SU-DHL-6 (cell line): Measurements from ENCODE around the gene LELP1.

Source experiments
- H2AFZ ChIP-seq: fragments of 200-600 bp; sonication (generic); 2 replicates; pipeline ENCODE4 v1.6.1; 2014; ENCODE audit warnings: low read depth, mild to moderate bottlenecking, moderate library complexity, mixed read lengths, antibody characterized with exemption, low read length; ENCODE audit not compliant: severe bottlenecking
- H3F3A ChIP-seq: fragments of 200-600 bp; shearing (Covaris generic); 2 replicates; pipeline ENCODE4 v1.6.0; 2016; ENCODE audit warnings: antibody characterized with exemption, mild to moderate bottlenecking; ENCODE audit not compliant: insufficient read depth
- H3K27ac ChIP-seq: fragments of 200-600 bp; sonication (generic); 2 replicates; pipeline ENCODE4 v1.5.1; 2016; ENCODE audit warnings: low read depth, mild to moderate bottlenecking, low read length, moderate library complexity, mixed read lengths
- H3K27me3 ChIP-seq: fragments of 200-600 bp; sonication (generic), shearing (Covaris generic); 2 replicates; pipeline ENCODE4 v1.6.0; 2014; ENCODE audit warnings: mild to moderate bottlenecking, low read length
- H3K36me3 ChIP-seq: fragments of 200-600 bp; sonication (generic); 2 replicates; pipeline ENCODE4 v1.6.1; 2014; ENCODE audit warnings: mild to moderate bottlenecking, low read length, mixed read lengths
- H3K4me2 ChIP-seq: fragments of 300-600, 200-600 bp; shearing (Covaris generic), sonication (generic); 2 replicates; pipeline ENCODE4 v1.6.0; 2014; ENCODE audit warnings: low read length, low read depth, mild to moderate bottlenecking; ENCODE audit not compliant: poor library complexity, severe bottlenecking
- H3K4me3 ChIP-seq: fragments of 200-600 bp; sonication (generic); 2 replicates; pipeline ENCODE4 v1.5.1; 2014; ENCODE audit warnings: antibody characterized with exemption, low read length, mild to moderate bottlenecking, mixed read lengths; ENCODE audit not compliant: insufficient read depth, poor library complexity, severe bottlenecking
- H3K79me2 ChIP-seq: fragments of 200-600 bp; sonication (generic); 2 replicates; pipeline ENCODE4 v1.6.1; 2014; ENCODE audit warnings: mild to moderate bottlenecking, low read length, moderate library complexity; ENCODE audit not compliant: insufficient read depth
- H3K9ac ChIP-seq: fragments of 200-600 bp; sonication (generic); 2 replicates; pipeline ENCODE4 v1.7.0; 2014; ENCODE audit warnings: mild to moderate bottlenecking, low read length
- H3K9me2 ChIP-seq: fragments of 200-600 bp; sonication (generic); replicated peaks from 2 replicates; pipeline ENCODE4 v1.6.1; 2014; ENCODE audit warnings: low read length; ENCODE audit not compliant: insufficient read depth
- H3K9me3 ChIP-seq: fragments of 200-600 bp; sonication (generic); 2 replicates; pipeline ENCODE4 v1.6.1; 2014; ENCODE audit warnings: low read length, mixed read lengths; ENCODE audit not compliant: insufficient read depth
- H4K20me1 ChIP-seq: fragments of 200-600 bp; sonication (generic); 2 replicates; pipeline ENCODE4 v1.6.1; 2014; ENCODE audit warnings: low read depth, mild to moderate bottlenecking, antibody characterized with exemption, low read length, moderate library complexity, mixed read lengths
- CTCF ChIP-seq: fragments of 200-600 bp; sonication (generic); IDR thresholded peaks from one replicate; pipeline ENCODE4 v1.5.1; 2017; ENCODE audit warnings: antibody characterized with exemption, mild to moderate bottlenecking, low read length, moderate library complexity; ENCODE audit not compliant: insufficient read depth, poor library complexity, severe bottlenecking
- EZH2phosphoT487 ChIP-seq: fragments of 200-600 bp; sonication (generic), shearing (Covaris generic); conservative IDR thresholded peaks from 2 replicates; pipeline ENCODE4 v1.6.1; 2018; ENCODE audit warnings: mild to moderate bottlenecking, antibody characterized with exemption, low read length, moderate library complexity, mixed read lengths

LELP1 gene

DNA sequence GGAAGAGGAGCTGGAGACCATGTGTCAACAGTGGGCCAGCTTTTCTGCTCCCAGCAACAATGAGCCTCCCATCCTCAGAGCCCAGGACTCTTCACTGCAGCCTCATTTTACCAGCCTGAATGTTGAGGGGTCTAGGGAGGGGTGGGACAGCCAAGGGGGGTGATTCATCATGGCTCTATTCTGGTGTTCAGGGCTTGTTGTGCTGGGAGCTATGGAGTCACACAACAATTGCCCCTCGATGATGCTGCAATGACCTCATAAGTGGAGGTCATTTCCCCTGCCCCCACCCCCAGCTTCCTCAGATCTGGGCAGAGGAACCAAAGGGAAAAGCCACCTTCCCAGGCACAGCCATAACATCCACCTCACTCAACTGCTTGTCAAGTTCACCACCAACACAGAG, at the start of gene LELP1:
Gene LELP1, plus strand, starts transcription at position 301 of the 400 bp plus-strand sequence. CDS start 1,278 bp downstream, outside the sequence.
- no peak within 1 kb of the TSS for H3K9ac ChIP-seq
- TF ChIP-seq EZH2phosphoT487 (no peak), CTCF (no peak)
- no peak within 1 kb of the TSS for H3K4me2 ChIP-seq
- no peak within 1 kb of the TSS for H3K27ac ChIP-seq
- H4K20me1 ChIP-seq = no peaks in the 10 kb centered on the region
- no peaks in the 10 kb centered on the region for H3F3A ChIP-seq
- H3K9me2 ChIP-seq = no peaks in the 10 kb centered on the region
- no peaks in the 10 kb centered on the region for H3K9me3 ChIP-seq
- H2AFZ ChIP-seq = no peak within 1 kb of the TSS
- no peaks in the 10 kb centered on the region for H3K36me3 ChIP-seq
- H3K27me3 ChIP-seq = no peaks in the 10 kb centered on the region
- no peaks in the 10 kb centered on the region for H3K79me2 ChIP-seq
- H3K4me3 ChIP-seq = no peak within 1 kb of the TSS

DNA sequence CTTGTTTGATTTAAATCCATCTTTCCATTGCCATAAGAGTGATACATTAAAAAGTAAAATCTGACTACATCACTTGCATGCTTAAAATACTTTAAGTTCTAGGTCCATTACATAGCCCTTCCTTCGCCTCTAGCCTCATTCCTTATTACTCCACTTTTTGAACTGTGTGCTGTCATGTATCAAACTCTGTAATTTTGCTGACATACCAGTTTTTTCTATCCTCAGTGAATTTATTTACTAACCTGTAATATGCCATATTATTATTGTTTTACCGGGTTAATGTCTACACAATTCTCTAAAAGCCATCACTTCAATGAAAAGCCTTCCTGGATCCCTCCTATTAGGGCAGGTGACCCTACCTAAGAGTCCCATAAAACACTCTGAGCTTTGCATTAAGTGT, 47.7 kb upstream of the LELP1 start:
- Histone ChIP-seq H3K27me3 (no peaks in the 10 kb centered on the region), H3K9me3 (no peaks in the 10 kb centered on the region), H2AFZ (no peak overlapping the region), H3K36me3 (no peaks in the 10 kb centered on the region), H3K9ac (no peak overlapping the region), H3F3A (no peaks in the 10 kb centered on the region), H3K9me2 (no peaks in the 10 kb centered on the region), H4K20me1 (no peaks in the 10 kb centered on the region), H3K27ac (no peak overlapping the region), H3K4me2 (no peak overlapping the region), H3K4me3 (no peak overlapping the region), H3K79me2 (no peaks in the 10 kb centered on the region)
- TF ChIP-seq CTCF = no peak
- TF ChIP-seq EZH2phosphoT487 = no peak

GRCh38 chr1:153168686-153169085, 34.5 kb upstream of the LELP1 start:
- no peak overlapping the region for H2AFZ ChIP-seq
- no peak for TF ChIP-seq EZH2phosphoT487
- no peaks in the 10 kb centered on the region for H3K27me3 ChIP-seq

DNA sequence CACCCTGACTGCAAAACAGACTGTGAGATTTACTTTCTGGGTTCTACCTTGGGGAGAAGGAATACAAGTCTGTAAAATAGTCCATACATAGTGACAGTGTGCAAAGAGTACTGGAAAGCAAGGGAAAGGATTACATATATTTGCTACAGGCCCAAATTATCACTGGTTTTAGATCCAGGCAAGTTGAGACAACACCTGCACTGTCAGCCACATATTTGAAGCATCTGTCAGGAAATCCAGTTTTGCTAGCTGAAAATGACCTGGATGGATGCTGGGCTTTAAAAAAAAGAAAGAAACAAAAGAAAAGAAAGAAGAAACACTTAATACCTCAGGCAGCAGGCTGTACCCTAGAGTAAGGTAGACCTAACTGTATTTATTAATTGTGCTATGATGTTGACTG, 28.6 kb upstream of the LELP1 start:
- Histone ChIP-seq H3K27ac (no peak overlapping the region), H4K20me1 (no peaks in the 10 kb centered on the region), H3K9me3 (no peaks in the 10 kb centered on the region), H2AFZ (no peak overlapping the region), H3F3A (no peaks in the 10 kb centered on the region), H3K79me2 (no peaks in the 10 kb centered on the region), H3K4me3 (no peak overlapping the region), H3K27me3 (no peaks in the 10 kb centered on the region), H3K4me2 (no peak overlapping the region), H3K36me3 (no peaks in the 10 kb centered on the region), H3K9me2 (no peaks in the 10 kb centered on the region), H3K9ac (no peak overlapping the region)
- no peak for TF ChIP-seq EZH2phosphoT487
- no peak for TF ChIP-seq CTCF

More at GRCh38 chr1:153168686-153169085, 34.5 kb upstream of the LELP1 start:
- H3K9me3 ChIP-seq = no peaks in the 10 kb centered on the region
- no peaks in the 10 kb centered on the region for H3K36me3 ChIP-seq
- H3K9ac ChIP-seq = no peak overlapping the region
- no peaks in the 10 kb centered on the region for H3K79me2 ChIP-seq
- no peak overlapping the region for H3K4me3 ChIP-seq
- H4K20me1 ChIP-seq = no peaks in the 10 kb centered on the region
- H3K4me2 ChIP-seq = no peak overlapping the region
- H3K9me2 ChIP-seq = no peaks in the 10 kb centered on the region
- H3K27ac ChIP-seq = no peak overlapping the region
- no peaks in the 10 kb centered on the region for H3F3A ChIP-seq
